A549 (cell line): ENCODE results near the gene PLA2G2C.

Experiments
- BCL3 ChIP-seq: fragments of >200 bp; sonication (Bioruptor Twin); formaldehyde crosslinking; IDR thresholded peaks from 3 replicates; pipeline ENCODE4 v1.6.1; 2016
- CBX2 ChIP-seq: fragments of 200-600 bp; sonication (generic); IDR thresholded peaks from 2 replicates; pipeline ENCODE4 v1.6.1; 2016; ENCODE audit warnings: low read depth, mild to moderate bottlenecking, borderline replicate concordance
- CEBPB ChIP-seq, 2 experiments: fragments of >200 bp in 1 of 2; sonication (Bioruptor Twin) in 1 of 2; formaldehyde crosslinking in 1 of 2; IDR thresholded peaks; 2 replicates each; pipeline ENCODE4 v1.6.1; 2012 to 2016
- CTCF ChIP-seq: fragments of >200 bp; sonication (Bioruptor Twin); formaldehyde crosslinking; IDR thresholded peaks from 3 replicates; pipeline ENCODE4 v1.5.1; 2016
- ELK1 ChIP-seq: fragments of 150-350 bp; IDR thresholded peaks from 2 replicates; pipeline ENCODE4 v1.6.1; 2014; ENCODE audit warnings: low read depth, mild to moderate bottlenecking, low read length
- EP300 ChIP-seq, 2 experiments: fragments of >200 bp; sonication (Bioruptor Twin); formaldehyde crosslinking; IDR thresholded peaks; 2 replicates in 1 of 2; 3 replicates in 1 of 2; pipeline ENCODE4 v1.6.1; 2016 to 2017
- GATA3 ChIP-seq: IDR thresholded peaks from 2 replicates; pipeline ENCODE4 v1.6.1; 2012; ENCODE audit warnings: borderline replicate concordance
- HOXB13 ChIP-seq: fragments of 250-450 bp; sonication (Bioruptor Pico); IDR thresholded peaks from 2 replicates; pipeline ENCODE4 v1.5.0; 2020; ENCODE audit warnings: low read depth, mild to moderate bottlenecking, moderate library complexity
- PHF8 ChIP-seq: fragments of 200-600 bp; sonication (generic); IDR thresholded peaks from 2 replicates; pipeline ENCODE4 v1.6.1; 2016; ENCODE audit warnings: low read depth, mild to moderate bottlenecking, antibody characterized with exemption, moderate library complexity, borderline replicate concordance
- POLR2A ChIP-seq: IDR thresholded peaks from 2 replicates; pipeline ENCODE4 v1.6.1; 2012; ENCODE audit warnings: mild to moderate bottlenecking, low read length
- RAD21 ChIP-seq, 2 experiments: fragments of >200 bp in 1 of 2; sonication (Bioruptor Twin) in 1 of 2; formaldehyde crosslinking in 1 of 2; IDR thresholded peaks in 1 of 2; conservative IDR thresholded peaks in 1 of 2; 2 replicates in 1 of 2; 3 replicates in 1 of 2; pipeline ENCODE4 v1.6.1; 2012 to 2018; ENCODE audit warnings: inconsistent platforms in 1 of 2
- RCOR1 ChIP-seq: fragments of 150-350 bp; IDR thresholded peaks from 2 replicates; pipeline ENCODE4 v1.6.1; 2014; ENCODE audit warnings: antibody characterized with exemption, low read length, low read depth
- RNF2 ChIP-seq: fragments of 200-600 bp; sonication (generic); IDR thresholded peaks from 2 replicates; pipeline ENCODE4 v1.6.1; 2016; ENCODE audit warnings: low read depth, mild to moderate bottlenecking, antibody characterized with exemption, moderate library complexity, borderline replicate concordance
- TF ChIP-seq, protein P1 (sequence below): fragments of 200-600 bp; sonication (generic); IDR thresholded peaks from 2 replicates; pipeline ENCODE4 v1.6.1; 2016; ENCODE audit warnings: antibody characterized with exemption, mild to moderate bottlenecking, moderate library complexity

DNA sequence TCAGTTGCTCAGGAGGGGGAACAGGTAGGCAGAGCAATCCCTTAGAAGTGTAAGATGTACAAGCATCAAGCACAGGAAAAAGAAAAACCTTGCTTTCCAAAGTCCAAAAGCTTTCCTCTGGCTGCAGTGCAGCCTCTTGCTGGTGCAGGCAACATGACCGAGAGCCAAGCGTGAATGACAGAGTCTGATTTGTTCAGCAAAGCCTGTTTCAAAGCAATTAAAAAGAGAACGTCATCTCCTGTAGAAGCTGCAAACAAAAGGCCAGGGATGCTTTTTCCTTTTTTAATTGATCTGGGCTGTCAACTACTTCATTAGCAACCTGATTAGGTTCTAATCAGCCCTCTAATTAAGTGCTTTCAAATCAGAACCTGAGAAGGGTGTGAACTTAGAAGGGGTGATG lies 38.2 kb upstream of the PLA2G2C start:
- TF ChIP-seq POLR2A = no peak
- no peak for TF ChIP-seq RNF2
- TF ChIP-seq ELK1 = no peak
- TF ChIP-seq CEBPB (IDR thresholded peaks at IDR 0.05) = no peak
- TF ChIP-seq CTCF = no peak
- TF ChIP-seq BCL3 = no peak
- no peak for TF ChIP-seq PHF8
- TF ChIP-seq GATA3 = no peak
- TF ChIP-seq EP300 (IDR thresholded peaks at IDR 0.05) = no peak
- no peak for TF ChIP-seq RCOR1
- TF ChIP-seq, protein P1, sequence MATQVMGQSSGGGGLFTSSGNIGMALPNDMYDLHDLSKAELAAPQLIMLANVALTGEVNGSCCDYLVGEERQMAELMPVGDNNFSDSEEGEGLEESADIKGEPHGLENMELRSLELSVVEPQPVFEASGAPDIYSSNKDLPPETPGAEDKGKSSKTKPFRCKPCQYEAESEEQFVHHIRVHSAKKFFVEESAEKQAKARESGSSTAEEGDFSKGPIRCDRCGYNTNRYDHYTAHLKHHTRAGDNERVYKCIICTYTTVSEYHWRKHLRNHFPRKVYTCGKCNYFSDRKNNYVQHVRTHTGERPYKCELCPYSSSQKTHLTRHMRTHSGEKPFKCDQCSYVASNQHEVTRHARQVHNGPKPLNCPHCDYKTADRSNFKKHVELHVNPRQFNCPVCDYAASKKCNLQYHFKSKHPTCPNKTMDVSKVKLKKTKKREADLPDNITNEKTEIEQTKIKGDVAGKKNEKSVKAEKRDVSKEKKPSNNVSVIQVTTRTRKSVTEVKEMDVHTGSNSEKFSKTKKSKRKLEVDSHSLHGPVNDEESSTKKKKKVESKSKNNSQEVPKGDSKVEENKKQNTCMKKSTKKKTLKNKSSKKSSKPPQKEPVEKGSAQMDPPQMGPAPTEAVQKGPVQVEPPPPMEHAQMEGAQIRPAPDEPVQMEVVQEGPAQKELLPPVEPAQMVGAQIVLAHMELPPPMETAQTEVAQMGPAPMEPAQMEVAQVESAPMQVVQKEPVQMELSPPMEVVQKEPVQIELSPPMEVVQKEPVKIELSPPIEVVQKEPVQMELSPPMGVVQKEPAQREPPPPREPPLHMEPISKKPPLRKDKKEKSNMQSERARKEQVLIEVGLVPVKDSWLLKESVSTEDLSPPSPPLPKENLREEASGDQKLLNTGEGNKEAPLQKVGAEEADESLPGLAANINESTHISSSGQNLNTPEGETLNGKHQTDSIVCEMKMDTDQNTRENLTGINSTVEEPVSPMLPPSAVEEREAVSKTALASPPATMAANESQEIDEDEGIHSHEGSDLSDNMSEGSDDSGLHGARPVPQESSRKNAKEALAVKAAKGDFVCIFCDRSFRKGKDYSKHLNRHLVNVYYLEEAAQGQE = no peak
- no peak for TF ChIP-seq CBX2
- no peak for TF ChIP-seq HOXB13 (CRISPR knock-in tag)
- no peak for TF ChIP-seq RAD21 (conservative IDR thresholded peaks at IDR 0.05 in 1 of 2, IDR thresholded peaks at IDR 0.05 in 1 of 2)
